Activated naive CD8-positive, alpha-beta T cell treated with anti-CD3 and anti-CD28 coated beads, Interleukin-2, amount 50 U/mL, for 16 hours (primary cell): ENCODE results near the gene OOSP3.

Experiments
- DNase-seq: peaks from one replicate; pipeline ENCODE4 v3.0.0-alpha.2; 2020; ENCODE audit warnings: low read depth, low spot score

OOSP3 gene

GRCh38 chr11:59943997-59944714 lies 65.6 kb downstream of the OOSP3 start:
- DNase-seq: no peak

- DNase-seq: no peak
Observed at GRCh38 chr11:59944720-59945119, 66.1 kb downstream of the OOSP3 start.
